H1 (cell line): ENCODE results near the gene APAF1. TPM values are rescaled to one million over a fixed set of nuclear protein-coding genes. Genes with fewer than 3 reads are reported as not detected.

Experiments
- CTCF ChIA-PET: fragments of 300-600 bp; sonication (Branson Sonifier 250); formaldehyde crosslinking; loops from one replicate; lab custom pipeline; 2021; ENCODE audit not compliant: partially characterized antibody; lab: Charles Lee
- POLR2A ChIA-PET: fragments of 300-600 bp; sonication (Branson Sonifier 250); formaldehyde crosslinking; loops from one replicate; lab custom pipeline; 2021; ENCODE audit warnings: inconsistent platforms; ENCODE audit not compliant: partially characterized antibody; lab: Charles Lee
- DNase-seq, 2 experiments: peaks; one replicate each; pipeline versions ENCODE4 v3.0.0 to v3.0.0-alpha.2; 2010 to 2022; ENCODE audit warnings: low spot score in 2 of 2, low read depth in 1 of 2, mixed read lengths in 1 of 2
- FAIRE-seq: peaks from 2 replicates; lab custom pipeline; 2011; peaks lifted over from hg19 to GRCh38; lab: Jason Lieb, UNC
- H2AFZ ChIP-seq: 2 replicates; pipeline ENCODE4 v1.8.1; 2012; ENCODE audit warnings: low read length, inconsistent platforms
- H2AK5ac ChIP-seq: 2 replicates; pipeline ENCODE4 v1.6.1; 2013; ENCODE audit warnings: low read depth, low read length
- H2BK120ac ChIP-seq: replicated peaks from 2 replicates; pipeline ENCODE3; 2013; ENCODE audit warnings: low read depth, low read length, inconsistent platforms
- H2BK12ac ChIP-seq: 2 replicates; pipeline ENCODE4 v1.6.1; 2013; ENCODE audit warnings: low read depth, low read length
- H2BK15ac ChIP-seq: 2 replicates; pipeline ENCODE4 v1.6.1; 2013; ENCODE audit warnings: low read length
- H2BK20ac ChIP-seq: 2 replicates; pipeline ENCODE4 v1.6.1; 2013; ENCODE audit warnings: low read length
- H2BK5ac ChIP-seq: 2 replicates; pipeline ENCODE4 v1.6.1; 2013; ENCODE audit warnings: low read depth, low read length
- H3K14ac ChIP-seq: 2 replicates; pipeline ENCODE4 v1.6.1; 2013; ENCODE audit warnings: inconsistent platforms; ENCODE audit not compliant: insufficient read length
- H3K18ac ChIP-seq: 2 replicates; pipeline ENCODE4 v1.6.1; 2013; ENCODE audit warnings: low read length; ENCODE audit errors: extremely low read depth
- H3K23ac ChIP-seq: 2 replicates; pipeline ENCODE4 v1.6.1; 2013; ENCODE audit warnings: inconsistent platforms; ENCODE audit not compliant: insufficient read length
- H3K23me2 ChIP-seq: 2 replicates; pipeline ENCODE4 v1.6.1; 2013; ENCODE audit warnings: low read depth, low read length
- H3K27ac ChIP-seq: 2 replicates; pipeline ENCODE4 v1.6.1; 2011; ENCODE audit warnings: low read depth, low read length, inconsistent platforms
- H3K27me3 ChIP-seq, 4 experiments: replicated peaks in 1 of 4; 1 replicate in 1 of 4; 2 replicates in 3 of 4; pipeline versions ENCODE4 v1.6.1 to v1.8.1; 2011 to 2013; ENCODE audit warnings: low read length in 3 of 4, mild to moderate bottlenecking in 3 of 4, inconsistent platforms in 2 of 4, mixed read lengths in 2 of 4, moderate library complexity in 1 of 4; ENCODE audit not compliant: control insufficient read depth in 3 of 4, insufficient read depth in 3 of 4; ENCODE audit errors: extremely low read depth in 1 of 4
- H3K36me3 ChIP-seq, 4 experiments: 2 replicates each; pipeline versions ENCODE4 v1.6.1 to v1.8.1; 2011 to 2013; ENCODE audit warnings: mild to moderate bottlenecking in 4 of 4, low read length in 3 of 4, moderate library complexity in 2 of 4, control low read depth in 1 of 4, inconsistent platforms in 1 of 4; ENCODE audit not compliant: insufficient read depth in 4 of 4, control insufficient read depth in 2 of 4
- H3K4ac ChIP-seq: replicated peaks from 2 replicates; pipeline ENCODE3; 2013; ENCODE audit warnings: low read length, low read depth, mixed read lengths, inconsistent platforms; ENCODE audit not compliant: insufficient read length
- H3K4me1 ChIP-seq, 4 experiments: replicated peaks in 1 of 4; 1 replicate in 1 of 4; 2 replicates in 3 of 4; pipeline versions ENCODE4 v1.6.1 to v1.8.1; 2011 to 2013; ENCODE audit warnings: low read length in 3 of 4, inconsistent platforms in 2 of 4, mixed read lengths in 1 of 4; ENCODE audit not compliant: insufficient read depth in 4 of 4, control insufficient read depth in 3 of 4
- H3K4me2 ChIP-seq, 2 experiments: 2 replicates each; pipeline versions ENCODE4 v1.6.1 to v1.8.1; 2011 to 2013; ENCODE audit warnings: low read depth in 2 of 2, low read length in 2 of 2, control low read depth in 1 of 2, inconsistent platforms in 1 of 2, mild to moderate bottlenecking in 1 of 2; ENCODE audit not compliant: insufficient read depth in 1 of 2
- H3K4me3 ChIP-seq, 4 experiments: fragments of 200-600, 300-600 bp in 1 of 4; sonication (generic), shearing (Covaris generic), sonication (Bioruptor Twin) in 1 of 4; 2 replicates each; pipeline versions ENCODE4 v1.5.1 to v1.8.1; 2011 to 2016; ENCODE audit warnings: low read length in 4 of 4, low read depth in 3 of 4, control low read depth in 2 of 4, inconsistent platforms in 2 of 4, mild to moderate bottlenecking in 2 of 4, mixed read lengths in 1 of 4, moderate library complexity in 1 of 4; ENCODE audit not compliant: insufficient read depth in 2 of 4; ENCODE audit errors: extremely low read depth in 1 of 4
- H3K56ac ChIP-seq: replicated peaks from 2 replicates; pipeline ENCODE3; 2013; ENCODE audit warnings: low read depth, mild to moderate bottlenecking, mixed read lengths, low read length, inconsistent platforms; ENCODE audit not compliant: insufficient read length
- H3K79me1 ChIP-seq: 2 replicates; pipeline ENCODE4 v1.6.1; 2013; ENCODE audit warnings: low read depth, low read length, control low read depth
- H3K79me2 ChIP-seq, 2 experiments: 2 replicates each; pipeline versions ENCODE4 v1.6.1 to v1.8.1; 2012 to 2013; ENCODE audit warnings: low read length in 2 of 2, mild to moderate bottlenecking in 2 of 2, inconsistent platforms in 1 of 2; ENCODE audit not compliant: insufficient read depth in 2 of 2, control insufficient read depth in 1 of 2
- H3K9ac ChIP-seq, 4 experiments: replicated peaks in 1 of 4; 1 replicate in 1 of 4; 2 replicates in 3 of 4; pipeline versions ENCODE4 v1.6.1 to v1.8.1; 2011 to 2013; ENCODE audit warnings: low read depth in 3 of 4, low read length in 3 of 4, control low read depth in 2 of 4, mild to moderate bottlenecking in 2 of 4, moderate library complexity in 2 of 4, inconsistent platforms in 1 of 4; ENCODE audit errors: extremely low read depth in 1 of 4
- H3K9me3 ChIP-seq, 2 experiments: 2 replicates each; pipeline versions ENCODE4 v1.6.1 to v1.8.1; 2012 to 2013; ENCODE audit warnings: mild to moderate bottlenecking in 2 of 2, moderate library complexity in 2 of 2, control low read depth in 1 of 2, inconsistent platforms in 1 of 2, low read depth in 1 of 2, low read length in 1 of 2, mixed read lengths in 1 of 2; ENCODE audit not compliant: insufficient read depth in 2 of 2
- H4K20me1 ChIP-seq, 2 experiments: replicated peaks in 1 of 2; 2 replicates each; pipeline versions ENCODE3 to v1.8.1; 2011 to 2013; ENCODE audit warnings: inconsistent platforms in 2 of 2, low read length in 2 of 2, mild to moderate bottlenecking in 1 of 2; ENCODE audit not compliant: insufficient read depth in 2 of 2, control insufficient read depth in 1 of 2
- H4K5ac ChIP-seq: 2 replicates; pipeline ENCODE4 v1.6.1; 2013; ENCODE audit warnings: low read length, low read depth, mixed read lengths, inconsistent platforms; ENCODE audit not compliant: insufficient read length
- H4K8ac ChIP-seq: 2 replicates; pipeline ENCODE4 v1.8.0; 2013; ENCODE audit warnings: mild to moderate bottlenecking, moderate library complexity, low read length, inconsistent platforms; ENCODE audit not compliant: insufficient read depth; ENCODE audit errors: extremely low read depth
- H4K91ac ChIP-seq: replicated peaks from 2 replicates; pipeline ENCODE3; 2013; ENCODE audit warnings: low read length, mixed read lengths, inconsistent platforms; ENCODE audit not compliant: insufficient read length
- KDM5A ChIP-seq: fragments of 200-600 bp; IDR thresholded peaks from 2 replicates; pipeline ENCODE4 v1.7.1; 2012; ENCODE audit warnings: mild to moderate bottlenecking, low read length, inconsistent platforms, mixed read lengths
- POLR2AphosphoS5 ChIP-seq: IDR thresholded peaks from 2 replicates; pipeline ENCODE4 v1.6.1; 2011; ENCODE audit warnings: low read depth, low read length
- RAD21 ChIP-seq, 2 experiments: IDR thresholded peaks in 1 of 2; conservative IDR thresholded peaks in 1 of 2; 2 replicates each; pipeline ENCODE4 v1.6.1; 2011; ENCODE audit warnings: low read depth in 2 of 2, low read length in 2 of 2, improper control_type of control experiment in 1 of 2, inconsistent platforms in 1 of 2, mild to moderate bottlenecking in 1 of 2, moderate library complexity in 1 of 2
- TAF7 ChIP-seq: optimal IDR thresholded peaks from 2 replicates; pipeline ENCODE3; 2011; ENCODE audit warnings: low read depth, mild to moderate bottlenecking, inconsistent platforms, low read length, moderate library complexity, borderline replicate concordance
- WGBS, 2 experiments: shearing (Covaris generic) in 1 of 2; methylation state at CpG; one replicate each; pipeline versions ENCODE4 v1.1.6 to v1.1.7; 2013 to 2015; ENCODE audit warnings: low lambda C conversion rate in 2 of 2, mixed read lengths in 2 of 2, inconsistent platforms in 1 of 2, low coverage in 1 of 2, missing lambda C conversion rate in 1 of 2; ENCODE audit not compliant: insufficient replicate concordance in 2 of 2, insufficient coverage in 1 of 2, insufficient read length in 1 of 2; ENCODE audit errors: extremely low coverage in 1 of 2, missing lambda C conversion rate in 1 of 2; 5-methylcytosine and 5-hydroxymethylcytosine counted together
- polyA plus RNA-seq, 7 experiments: library from polyadenylated mRNA; depleted of rRNA in 3 of 7; stranded (reverse) in 5 of 7; unstranded in 2 of 7; fragments of >200 nt in 5 of 7; fragments of 200-250 nt in 2 of 7; gene quantifications; 1 replicate in 5 of 7; 2 replicates in 1 of 7; 4 replicates in 1 of 7; pipeline versions ENCODE4 v1.2.1 to v1.2.3, GENCODE V29; 2011 to 2013; ENCODE audit warnings: missing spikeins in 2 of 7, mixed read lengths in 2 of 7
- total RNA-seq: library from RNA; stranded (reverse); fragmentation: NEBNext Ultra II Directional; extraction: Animal tissue kit (Norgen Biotek cat#: 25700); gene quantifications from 2 replicates; pipeline ENCODE4 v1.2.1, GENCODE V29; 2021
- TF ChIP-seq, protein P1 (sequence below): IDR thresholded peaks from 2 replicates; pipeline ENCODE4 v1.6.1; 2011; ENCODE audit warnings: low read length, improper control_type of control experiment

The APAF1 gene
- total and polyA plus RNA-seq, 2 of the 8 experiments (the other 6 are each of a cell fraction or from before 2014, with no cell fraction given), result 4.7 to 22.6 TPM

GRCh38 chr12:98646294-98647090 is 1.4 kb downstream of the APAF1 start:
- DNase-seq (no peak), FAIRE-seq (no peak)
- no peaks in the 10 kb centered on the region; a peak in 1 of 7 replicates for H3K4me1 ChIP-seq
- no peaks in the 10 kb centered on the region for H3K9me3 ChIP-seq
- H3K27ac ChIP-seq, result no peak overlapping the region
- H3K4me2 ChIP-seq, result peak overlapping the region; percentile 73 to 92; a peak in 3 of 4 replicates
- no peak overlapping the region for H3K14ac ChIP-seq
- no peak overlapping the region for H4K8ac ChIP-seq
- peaks cover 0 to 16% of the 10 kb centered on the region in 2 experiments; a peak in 2 of 4 replicates for H3K79me2 ChIP-seq
- H3K27me3 ChIP-seq, result no peaks in the 10 kb centered on the region
- H2BK5ac ChIP-seq, result no peak overlapping the region
- WGBS, 2 experiments, result 61% methylated on average over 8 of the region's 8 CpGs; no CpG with 5 or more reads in 1 of the 2 experiments
- no peak overlapping the region for H3K18ac ChIP-seq
- H4K5ac ChIP-seq, result no peak overlapping the region
- peaks cover 8% of the 10 kb centered on the region for H3K23me2 ChIP-seq
- no peak overlapping the region for H3K4ac ChIP-seq
- no peak overlapping the region for H4K91ac ChIP-seq
- H3K23ac ChIP-seq, result no peak overlapping the region
- no peak overlapping the region for H3K9ac ChIP-seq
- no peak overlapping the region for H2BK120ac ChIP-seq
- H2BK20ac ChIP-seq, result no peak overlapping the region
- H4K20me1 ChIP-seq, result peaks cover 0 to 1% of the 10 kb centered on the region in 2 experiments
- H3K36me3 ChIP-seq, result peaks cover 4 to 17% (median 6%) of the 10 kb centered on the region in 4 experiments; a peak in 7 of 8 replicates
- no peak overlapping the region for H2BK15ac ChIP-seq
- no peak overlapping the region for H2BK12ac ChIP-seq
- ChIA-PET POLR2A (interaction anchor here (0.8 to 1.3 kb wide), 3 partner anchors 53 to 172 kb away, joined by 3 read pairs; partner anchors contain the start of gene SLC25A3), CTCF (interaction anchor here (0.7 to 1.2 kb wide), 2 partner anchors 77 to 90 kb away, joined by 3 read pairs; no protein-coding TSS in a partner anchor)
- H2AFZ ChIP-seq, result no peak overlapping the region
- no peak overlapping the region for H3K56ac ChIP-seq
- no peaks in the 10 kb centered on the region; the same call in 1 of the 2 replicates for H3K79me1 ChIP-seq
- no peak overlapping the region for H2AK5ac ChIP-seq
- H3K4me3 ChIP-seq, result peak overlapping the region; percentile 7 to 95 (median 80); a peak in 6 of 8 replicates
- TF ChIP-seq RAD21 (IDR thresholded peaks at IDR 0.05 in 1 of 2, conservative IDR thresholded peaks at IDR 0.05 in 1 of 2; ENCODE audit: low read depth in 2 of 2, low read length in 2 of 2), result no peak
- TF ChIP-seq, protein P1, sequence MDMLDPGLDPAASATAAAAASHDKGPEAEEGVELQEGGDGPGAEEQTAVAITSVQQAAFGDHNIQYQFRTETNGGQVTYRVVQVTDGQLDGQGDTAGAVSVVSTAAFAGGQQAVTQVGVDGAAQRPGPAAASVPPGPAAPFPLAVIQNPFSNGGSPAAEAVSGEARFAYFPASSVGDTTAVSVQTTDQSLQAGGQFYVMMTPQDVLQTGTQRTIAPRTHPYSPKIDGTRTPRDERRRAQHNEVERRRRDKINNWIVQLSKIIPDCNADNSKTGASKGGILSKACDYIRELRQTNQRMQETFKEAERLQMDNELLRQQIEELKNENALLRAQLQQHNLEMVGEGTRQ, result no peak
- no peak for TF ChIP-seq TAF7
- no peak for TF ChIP-seq KDM5A
- no peak for TF ChIP-seq POLR2AphosphoS5
